Skeletal muscle tissue (tissue), 4 donors: Measurements from ENCODE around the gene LIPK. TPM values are rescaled to one million over a fixed set of nuclear protein-coding genes. Genes with fewer than 3 reads are reported as not detected.
"Not testable (repeated sequence)": the region's sequence is repeated elsewhere in the genome, so short reads cannot be mapped to it uniquely, and the experiment has no call there.

Source experiments
- H3K27ac ChIP-seq: one replicate; pipeline ENCODE4 v1.7.0; 2013; ENCODE audit warnings: mild to moderate bottlenecking, low read depth, low read length, inconsistent platforms
- H3K27me3 ChIP-seq, 3 donors: one replicate each; pipeline ENCODE4 v1.7.0; 2013; ENCODE audit warnings: low read length in 3 of 3; ENCODE audit not compliant: control insufficient read depth in 3 of 3, insufficient read depth in 3 of 3
- H3K36me3 ChIP-seq, 3 donors: one replicate each; pipeline ENCODE4 v1.7.0; 2013; ENCODE audit warnings: low read length in 3 of 3; ENCODE audit not compliant: control insufficient read depth in 3 of 3, insufficient read depth in 3 of 3
- H3K4me1 ChIP-seq, 3 donors: one replicate each; pipeline ENCODE4 v1.7.0; 2013; ENCODE audit warnings: low read length in 3 of 3, mild to moderate bottlenecking in 3 of 3; ENCODE audit not compliant: control insufficient read depth in 3 of 3, insufficient read depth in 3 of 3
- H3K4me3 ChIP-seq, 3 donors: one replicate each; pipeline ENCODE4 v1.7.0; 2013; ENCODE audit warnings: low read length in 3 of 3
- H3K9ac ChIP-seq, 3 donors: one replicate each; pipeline ENCODE4 v1.7.0; 2013; ENCODE audit warnings: low read length in 3 of 3, mild to moderate bottlenecking in 3 of 3, moderate library complexity in 2 of 3, low read depth in 1 of 3
- H3K9me3 ChIP-seq, 3 donors: one replicate each; pipeline ENCODE4 v1.7.0; 2013; ENCODE audit warnings: low read length in 3 of 3; ENCODE audit not compliant: control insufficient read depth in 3 of 3
- total RNA-seq: library from RNA; depleted of rRNA; stranded (reverse); fragments of >200 nt; gene quantifications from one replicate; pipeline ENCODE4 v1.2.3, GENCODE V29; 2014
- donor health status: Osteomylitis.

Gene LIPK
- total RNA-seq, 1 donor from 2014 or later = not detected

DNA sequence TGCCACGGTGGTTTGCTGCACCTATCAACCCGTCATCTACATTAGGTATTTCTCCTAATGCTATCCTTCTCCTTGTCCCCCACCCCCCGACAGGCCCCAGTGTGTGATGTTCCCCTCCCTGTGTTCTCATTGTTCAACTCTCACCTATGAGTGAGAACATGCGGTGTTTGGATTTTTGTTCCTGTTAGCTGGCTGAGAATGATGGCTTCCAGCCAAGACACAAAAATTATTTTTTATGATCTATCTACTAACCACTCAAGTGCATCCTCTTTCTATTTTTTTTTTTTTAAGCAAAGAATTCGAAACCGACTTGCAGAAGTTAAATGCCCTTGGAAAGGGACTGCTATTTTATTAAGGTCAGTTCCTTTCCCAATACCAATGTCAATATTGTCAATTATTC lies 3.3 kb downstream of the LIPK start:
- not testable (repeated sequence) for H3K27me3 ChIP-seq, H3K9me3 ChIP-seq, H3K4me1 ChIP-seq, H3K36me3 ChIP-seq, H3K9ac ChIP-seq, H3K4me3 ChIP-seq, H3K27ac ChIP-seq

DNA sequence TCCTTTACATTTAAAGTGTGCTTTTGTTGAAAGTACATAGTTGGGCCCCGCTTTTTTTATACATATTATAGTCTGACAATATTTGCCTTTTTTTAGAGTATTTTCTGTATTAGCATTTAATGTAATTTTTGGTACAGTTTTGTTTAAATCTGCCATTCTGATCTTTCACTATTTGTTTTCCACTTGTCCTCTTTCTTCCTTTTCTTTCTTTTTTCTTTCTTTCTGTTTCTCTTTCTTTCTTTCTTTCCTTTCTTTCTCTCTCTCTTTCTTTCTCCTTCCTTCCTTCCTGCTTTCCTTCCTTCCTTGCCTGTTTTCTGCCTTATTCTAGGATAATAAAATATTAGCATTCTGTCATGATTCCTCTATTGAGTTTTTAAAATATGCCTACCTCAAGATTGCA lies 9.5 kb downstream of the LIPK start:
- no peak overlapping the region for H3K9ac ChIP-seq
- H3K27me3 ChIP-seq = no peaks in the 10 kb centered on the region
- H3K36me3 ChIP-seq = no peaks in the 10 kb centered on the region
- H3K9me3 ChIP-seq = no peaks in the 10 kb centered on the region
- H3K27ac ChIP-seq = no peak overlapping the region
- H3K4me1 ChIP-seq = no peaks in the 10 kb centered on the region
- no peak overlapping the region for H3K4me3 ChIP-seq

DNA sequence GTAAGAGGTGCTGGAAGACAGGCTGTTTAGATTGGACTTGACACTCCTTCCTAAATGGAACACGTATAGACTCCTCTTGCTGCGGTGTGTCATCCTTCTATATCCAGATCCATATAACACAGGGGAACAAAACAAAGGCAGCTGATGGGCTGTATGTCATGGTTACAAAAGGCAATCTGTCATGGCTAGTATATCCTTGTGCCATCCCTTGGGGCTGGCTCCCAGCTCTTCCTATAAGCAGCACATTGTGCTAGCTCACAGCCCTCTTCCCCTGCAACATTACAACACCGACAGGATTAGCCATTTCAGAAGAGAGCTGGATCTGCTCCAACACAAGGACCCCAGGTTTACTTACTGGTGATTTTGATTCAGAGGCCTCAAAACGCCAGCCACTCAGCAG lies 15.3 kb downstream of the LIPK start:
- Histone ChIP-seq H3K9ac (no peak overlapping the region), H3K9me3 (no peaks in the 10 kb centered on the region), H3K4me3 (no peak overlapping the region), H3K27ac (no peak overlapping the region), H3K36me3 (no peaks in the 10 kb centered on the region), H3K27me3 (no peaks in the 10 kb centered on the region), H3K4me1 (no peaks in the 10 kb centered on the region)

DNA sequence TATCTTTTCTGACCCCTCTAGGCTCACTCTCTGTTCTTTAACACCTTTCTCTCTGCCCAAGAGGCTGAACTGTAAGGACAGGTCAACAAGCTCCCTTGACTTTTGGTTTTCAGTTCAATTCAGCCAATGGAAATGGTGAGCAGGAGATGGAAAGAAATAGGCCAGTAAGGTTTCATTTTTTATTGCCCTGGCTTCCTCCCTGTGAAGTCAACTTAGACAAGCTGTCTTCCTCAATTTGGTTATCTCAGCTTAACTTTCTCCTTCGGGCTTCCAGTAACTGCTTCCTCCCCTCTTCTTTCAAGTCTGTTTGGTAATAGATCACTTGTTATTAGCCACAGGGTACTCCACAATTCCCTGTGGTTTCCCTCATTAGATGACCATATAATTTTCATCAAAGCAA lies 19.7 kb downstream of the LIPK start:
- no peak overlapping the region for H3K9ac ChIP-seq
- H3K9me3 ChIP-seq = no peaks in the 10 kb centered on the region
- H3K27me3 ChIP-seq = peaks cover 0 to 9% (median 0%) of the 10 kb centered on the region in 3 donors

DNA sequence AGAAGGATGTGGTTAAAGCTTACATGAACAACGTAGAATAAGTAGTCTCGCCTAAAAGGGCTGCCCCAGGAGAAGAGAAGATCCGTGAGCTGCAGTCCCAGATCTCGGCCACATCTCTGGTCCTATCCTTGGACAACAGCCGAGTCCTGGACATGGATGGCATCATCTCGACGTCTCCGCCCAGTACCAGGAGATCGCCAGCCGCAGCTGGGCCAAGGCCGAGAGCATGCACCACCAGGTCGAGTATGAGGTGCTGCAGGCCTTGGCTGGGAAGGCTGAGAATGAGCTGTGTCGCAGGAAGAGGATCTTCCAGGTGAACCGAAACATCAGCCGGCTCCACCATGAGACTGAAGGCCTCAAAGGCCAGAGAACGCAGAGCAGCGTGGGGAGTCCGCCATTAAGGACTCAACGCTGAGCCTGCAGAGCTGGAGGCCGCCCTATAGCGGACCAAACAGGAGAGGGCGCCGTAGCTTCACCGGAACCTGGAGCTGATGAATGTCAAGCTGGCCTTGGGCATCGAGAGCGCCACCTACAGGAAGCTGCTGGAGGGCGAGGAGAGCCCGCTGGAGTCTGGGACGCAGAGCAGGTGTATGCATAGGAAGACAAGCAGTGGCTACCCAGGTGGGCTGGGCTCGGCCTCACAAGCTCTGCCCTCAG lies 22.2 kb downstream of the LIPK start:
- Histone ChIP-seq H3K9me3 (no peaks in the 10 kb centered on the region), H3K4me1 (no peaks in the 10 kb centered on the region), H3K4me3 (no peak overlapping the region), H3K27me3 (peaks cover 0 to 11% (median 0%) of the 10 kb centered on the region in 3 donors), H3K27ac (no peak overlapping the region), H3K9ac (no peak overlapping the region), H3K36me3 (no peaks in the 10 kb centered on the region)

More for the DNA sequence above, 19.7 kb downstream of the LIPK start:
- no peaks in the 10 kb centered on the region for H3K36me3 ChIP-seq
- H3K27ac ChIP-seq = no peak overlapping the region
- no peak overlapping the region for H3K4me3 ChIP-seq
- H3K4me1 ChIP-seq = no peaks in the 10 kb centered on the region

DNA sequence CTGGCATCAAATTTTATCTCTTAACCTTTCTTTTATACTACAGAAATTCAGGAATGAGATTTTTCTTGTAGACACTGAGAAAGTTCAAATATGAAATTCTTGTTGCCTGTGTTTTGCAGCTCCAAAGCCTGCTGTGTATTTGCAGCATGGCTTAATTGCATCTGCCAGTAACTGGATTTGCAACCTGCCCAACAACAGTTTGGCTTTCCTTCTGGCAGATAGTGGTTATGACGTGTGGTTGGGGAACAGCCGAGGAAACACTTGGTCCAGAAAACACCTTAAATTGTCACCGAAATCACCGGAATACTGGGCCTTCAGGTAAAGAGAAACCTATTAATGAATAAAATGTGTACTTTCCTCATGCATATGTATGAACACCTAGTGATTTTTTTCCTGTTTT lies 24.8 kb downstream of the LIPK start:
- Histone ChIP-seq H3K9ac (no peak overlapping the region), H3K4me3 (no peak overlapping the region), H3K36me3 (no peaks in the 10 kb centered on the region), H3K4me1 (no peaks in the 10 kb centered on the region), H3K27me3 (peaks cover 0 to 11% (median 0%) of the 10 kb centered on the region in 3 donors), H3K27ac (no peak overlapping the region), H3K9me3 (no peaks in the 10 kb centered on the region)

DNA sequence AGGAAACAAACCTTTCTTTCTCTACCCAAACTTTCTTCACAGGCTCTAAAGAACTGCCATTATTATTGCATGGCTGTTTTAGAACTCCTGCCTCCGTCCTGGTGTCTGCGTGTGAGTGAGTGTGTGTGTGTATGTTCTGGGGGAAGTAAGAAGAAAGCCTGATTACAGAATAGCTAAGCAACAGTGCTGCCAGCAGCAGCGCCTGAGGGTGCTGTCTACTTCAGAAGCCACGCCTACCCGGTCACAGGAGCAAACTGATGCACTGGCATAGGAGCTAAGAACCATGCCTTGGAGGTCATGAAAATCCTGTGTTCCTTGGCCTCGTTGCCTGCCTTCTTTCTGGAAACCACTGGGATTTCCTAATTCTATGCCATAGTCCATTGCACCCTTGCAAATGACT lies 25.2 kb downstream of the LIPK start:
- no peaks in the 10 kb centered on the region for H3K9me3 ChIP-seq
- no peak overlapping the region for H3K9ac ChIP-seq
- no peaks in the 10 kb centered on the region for H3K4me1 ChIP-seq
- H3K36me3 ChIP-seq = no peaks in the 10 kb centered on the region
- no peak overlapping the region for H3K4me3 ChIP-seq
- H3K27ac ChIP-seq = no peak overlapping the region
- H3K27me3 ChIP-seq = peaks cover 0 to 11% (median 0%) of the 10 kb centered on the region in 3 donors

DNA sequence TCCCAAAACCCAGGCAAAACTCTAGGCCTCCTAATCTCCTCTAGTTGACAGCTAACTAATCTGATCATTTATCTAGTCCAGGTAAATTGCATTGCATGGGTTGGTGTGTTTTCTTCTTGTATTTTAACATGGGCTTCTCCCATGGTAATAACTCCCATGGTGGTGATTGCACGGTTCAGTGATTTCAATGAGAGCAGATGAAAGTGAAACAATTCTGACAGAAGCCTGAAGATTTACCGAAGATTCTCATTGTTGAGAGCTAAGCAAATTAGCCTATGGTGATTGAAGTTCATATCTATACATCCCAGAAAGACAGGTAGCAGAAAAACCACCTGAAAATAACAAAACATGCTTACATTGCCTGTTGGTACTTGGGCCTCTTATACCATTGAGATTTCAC lies 27.2 kb downstream of the LIPK start:
- Histone ChIP-seq H3K9me3 (no peaks in the 10 kb centered on the region), H3K9ac (no peak overlapping the region), H3K27ac (no peak overlapping the region), H3K36me3 (no peaks in the 10 kb centered on the region), H3K4me1 (no peaks in the 10 kb centered on the region), H3K27me3 (peaks cover 0 to 9% (median 0%) of the 10 kb centered on the region in 3 donors), H3K4me3 (no peak overlapping the region)

DNA sequence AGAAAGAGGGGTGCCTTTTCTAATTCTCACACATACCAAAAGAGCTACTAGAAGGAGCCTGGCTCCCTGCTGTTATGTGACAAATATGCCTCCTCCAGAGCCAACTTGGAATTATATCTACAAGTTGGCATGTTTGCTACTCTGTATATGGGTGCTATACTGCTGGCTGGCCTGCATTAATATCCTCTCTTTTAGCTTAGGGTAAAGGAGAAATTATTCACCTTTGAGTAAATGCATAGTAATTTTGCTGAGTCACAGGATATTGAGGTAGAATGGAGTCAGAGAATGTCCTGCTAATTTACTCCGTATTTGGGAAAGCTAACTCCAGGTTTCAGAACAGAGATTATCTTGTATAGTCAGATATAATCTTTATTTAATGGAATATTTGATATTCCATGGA lies 29.6 kb downstream of the LIPK start:
- H3K27me3 ChIP-seq = peaks cover 0 to 5% (median 0%) of the 10 kb centered on the region in 3 donors
- H3K4me3 ChIP-seq = no peak overlapping the region
- no peak overlapping the region for H3K27ac ChIP-seq
- no peak overlapping the region for H3K9ac ChIP-seq
- H3K36me3 ChIP-seq = no peaks in the 10 kb centered on the region
- no peaks in the 10 kb centered on the region for H3K4me1 ChIP-seq
- H3K9me3 ChIP-seq = no peaks in the 10 kb centered on the region

DNA sequence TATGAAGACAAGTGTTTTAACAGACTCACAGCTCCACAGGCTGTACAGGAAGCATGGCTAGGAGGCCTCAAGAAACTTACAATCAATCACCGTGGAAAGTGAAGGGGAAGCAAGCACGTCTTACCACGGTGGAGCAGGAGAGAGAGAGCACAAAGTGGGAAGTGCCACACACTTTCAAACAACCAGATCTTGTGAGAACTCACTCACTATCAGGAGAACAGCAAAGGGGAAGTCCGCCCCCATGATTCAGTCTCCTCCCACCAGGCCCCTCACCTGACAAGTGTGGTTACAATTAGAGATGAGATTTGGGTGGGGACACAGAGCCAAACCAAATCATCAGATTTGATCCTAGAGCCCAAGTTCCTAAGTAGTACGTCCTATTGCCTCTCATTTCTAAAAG lies 35.9 kb downstream of the LIPK start:
- H3K27ac ChIP-seq, H3K4me3 ChIP-seq, H3K9ac ChIP-seq, H3K9me3 ChIP-seq, H3K27me3 ChIP-seq, H3K4me1 ChIP-seq, H3K36me3 ChIP-seq: not testable (repeated sequence)
